Sciatic nerve (tissue), 2 donors: ENCODE results near the gene EGLN1. TPM values are rescaled to one million over a fixed set of nuclear protein-coding genes. Genes with fewer than 3 reads are reported as not detected.
"Not testable (repeated sequence)": the region's sequence is repeated elsewhere in the genome, so short reads cannot be mapped to it uniquely, and the experiment has no call there.

Source experiments
- ATAC-seq: fragments of 200-7000 bp; cut with Tn5 transposase; one replicate; pipeline ENCODE4 v1.9.1; 2020; ENCODE audit warnings: mild to moderate bottlenecking, moderate library complexity
- DNase-seq: peaks from one replicate; pipeline ENCODE4 v3.0.0-alpha.2; 2020; ENCODE audit warnings: low spot score
- intact Hi-C: fragments of 100-400 bp; cut with DNase I; formaldehyde crosslinking; loops from one replicate; pipeline ENCODE4 v1.14.2; 2022
- total RNA-seq: library from RNA; stranded (reverse); fragmentation: NEBNext Ultra II Directional; extraction: Animal tissue kit (Norgen Biotek cat#: 25700); gene quantifications from one replicate; pipeline ENCODE4 v1.2.1, GENCODE V29; 2021
- donor health status: DM: no; HTN: no; CAD: no.
- donor health status: DM: no; HTN: no; CAD: no.

The EGLN1 gene
- total RNA-seq, 1 donor from 2014 or later, result 45.5 TPM

DNA sequence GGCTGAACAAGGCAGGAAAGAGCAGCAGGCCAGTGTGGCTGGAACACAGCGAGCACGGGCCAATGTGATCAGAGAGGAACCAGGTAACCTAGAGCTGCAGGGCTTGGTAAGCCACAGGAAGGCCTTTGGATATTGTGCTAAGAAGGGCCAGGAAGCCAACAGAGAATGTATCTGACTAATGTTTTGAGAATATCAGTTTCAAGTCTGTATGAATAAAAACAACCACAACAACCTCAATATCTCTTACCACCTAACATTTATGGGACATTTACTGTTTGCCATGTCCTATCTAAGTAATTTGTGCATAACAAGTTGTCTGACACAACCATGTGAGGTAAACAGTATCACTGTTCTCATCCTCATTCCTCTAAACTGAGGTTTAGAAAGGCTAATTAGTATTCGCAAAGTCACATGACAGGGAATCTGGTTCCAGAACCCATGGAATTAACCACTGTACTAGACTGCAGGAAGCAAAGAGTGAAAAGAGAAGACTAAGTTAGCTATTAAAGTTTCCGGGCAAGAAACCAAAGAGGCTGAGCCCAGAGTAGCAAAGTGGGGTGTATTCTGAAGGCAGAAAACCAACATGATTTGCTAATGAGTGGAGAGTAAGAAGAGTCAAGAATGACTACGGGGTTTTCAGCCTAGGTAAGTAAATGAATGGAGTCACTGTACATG is 45.1 kb downstream of the EGLN1 start:
- DNase-seq (no peak), ATAC-seq (no peak)
- intact Hi-C loops, result no loop called here

DNA sequence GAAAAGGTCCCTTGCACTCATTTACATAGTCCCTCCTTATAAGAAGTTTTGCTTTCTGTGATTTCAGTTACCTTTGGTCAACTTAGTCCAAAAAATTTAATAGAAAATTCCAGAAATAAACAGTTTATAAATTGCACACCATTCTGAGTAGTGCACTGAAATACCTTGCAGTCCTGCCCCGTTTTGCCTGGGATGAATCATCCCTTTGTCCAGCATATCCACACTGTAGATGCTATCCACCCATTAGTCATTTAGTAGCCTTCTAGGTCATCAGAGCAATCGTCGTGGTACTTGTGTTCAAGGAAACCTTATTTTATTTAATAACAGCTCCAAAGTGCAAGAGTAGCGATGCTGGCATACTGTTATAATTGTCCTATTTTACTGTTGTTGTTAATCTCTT is 46.0 kb downstream of the EGLN1 start:
- DNase-seq (no peak), ATAC-seq (no peak)
- intact Hi-C loops, result no loop called here

DNA sequence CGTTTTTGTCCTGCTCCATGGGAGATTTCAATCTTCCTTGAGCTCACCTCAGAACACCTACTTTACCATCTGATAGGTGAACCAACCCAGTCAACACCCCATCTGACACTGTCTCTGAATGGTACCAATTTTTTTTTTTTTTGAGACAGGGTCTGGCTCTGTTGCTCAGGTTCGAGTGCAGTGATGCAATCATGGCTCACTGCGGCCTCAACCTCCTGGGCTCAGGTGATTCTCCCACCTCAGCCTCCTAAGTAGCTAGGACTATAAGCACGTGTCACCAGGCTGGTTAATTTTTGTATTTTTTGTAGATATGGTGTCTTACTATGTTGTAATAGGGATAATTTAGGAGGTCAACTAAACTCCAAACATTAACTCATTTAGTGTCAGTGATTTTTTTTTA is 47.7 kb downstream of the EGLN1 start:
- intact Hi-C loops, result no loop called here
- DNase-seq (no peak), ATAC-seq (no peak)

DNA sequence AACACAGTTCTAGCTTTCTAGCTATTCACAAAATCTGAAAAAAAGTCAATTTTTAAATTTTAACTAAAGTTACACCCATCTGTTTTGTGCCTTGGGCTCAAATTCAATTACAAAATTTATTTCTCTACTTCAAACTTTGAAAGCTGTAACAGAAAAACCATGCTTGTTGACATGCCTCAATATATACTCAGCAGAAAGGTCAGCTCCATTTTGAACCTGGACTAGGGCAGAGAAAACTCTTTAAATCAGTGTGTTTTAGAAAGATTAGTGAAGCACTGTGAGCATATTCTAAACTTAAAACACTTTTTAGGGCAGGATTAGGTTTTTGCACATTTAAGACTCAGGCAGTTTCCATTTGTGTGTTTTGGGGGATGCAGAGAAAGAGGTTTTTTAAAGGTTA is 49.6 kb downstream of the EGLN1 start:
- intact Hi-C loops, result no loop called here
- no peak for ATAC-seq

DNA sequence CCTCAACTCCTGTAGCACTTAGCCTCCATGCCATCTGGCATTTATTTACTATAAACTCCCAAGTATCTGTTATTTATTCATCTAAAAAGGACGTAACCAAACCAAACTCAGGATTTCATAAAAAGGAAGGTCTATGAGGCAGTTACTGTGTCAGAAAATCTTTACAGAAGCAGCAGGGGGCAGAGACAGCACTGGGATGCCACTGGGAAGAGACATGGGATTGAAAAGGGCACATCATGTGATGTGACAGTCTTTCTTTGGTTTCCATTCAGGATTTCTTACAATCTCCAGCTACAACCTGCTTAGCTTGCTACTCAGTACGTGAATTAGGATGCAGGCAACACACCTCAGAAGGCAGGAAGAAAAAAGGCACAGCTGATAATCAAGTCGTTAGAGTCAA is 52.8 kb downstream of the EGLN1 start:
- intact Hi-C loops, result no loop called here
- ATAC-seq, result no peak
- DNase-seq, result no peak

More for the DNA sequence above, 49.6 kb downstream of the EGLN1 start:
- DNase-seq, result no peak

DNA sequence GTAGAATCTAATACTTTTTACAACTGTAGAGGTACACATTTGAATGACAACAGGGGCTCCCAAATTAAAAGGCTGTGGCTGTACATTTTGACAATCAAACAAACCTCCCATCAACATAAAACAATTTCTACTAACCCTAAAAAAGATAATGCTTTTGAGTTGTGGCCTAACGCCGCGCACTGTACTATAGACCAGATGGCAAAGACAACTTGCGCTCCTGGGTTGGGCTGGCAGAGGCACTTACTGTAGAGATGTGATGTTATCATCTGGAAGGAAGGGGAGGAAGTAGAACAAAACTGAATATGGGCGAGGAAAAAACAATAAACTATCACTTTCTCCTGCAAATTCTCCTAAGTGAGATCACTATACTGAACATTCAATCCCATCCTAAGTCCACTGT is 57.9 kb downstream of the EGLN1 start:
- DNase-seq, result no peak
- intact Hi-C loops, result no loop called here
- ATAC-seq, result no peak

DNA sequence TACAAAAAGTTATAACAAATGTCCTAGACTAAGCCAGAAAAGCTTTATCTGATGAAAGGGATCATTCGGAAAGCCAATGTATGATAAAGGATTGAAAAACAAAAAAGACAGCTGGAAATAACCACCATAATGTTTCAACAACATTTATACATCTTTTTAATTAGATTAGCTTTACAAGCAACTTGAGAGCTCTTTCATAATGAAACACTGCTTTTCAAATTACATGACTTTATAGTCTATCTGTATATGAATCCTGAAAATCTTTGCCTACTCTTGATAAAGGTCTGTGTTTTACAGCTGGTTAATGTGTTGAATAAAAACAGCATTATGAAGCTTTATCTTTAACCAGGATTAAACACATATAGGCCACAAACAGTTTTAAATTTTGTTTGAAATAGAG is 58.5 kb downstream of the EGLN1 start:
- intact Hi-C loops, result no loop called here
- DNase-seq, result no peak
- ATAC-seq, result no peak

DNA sequence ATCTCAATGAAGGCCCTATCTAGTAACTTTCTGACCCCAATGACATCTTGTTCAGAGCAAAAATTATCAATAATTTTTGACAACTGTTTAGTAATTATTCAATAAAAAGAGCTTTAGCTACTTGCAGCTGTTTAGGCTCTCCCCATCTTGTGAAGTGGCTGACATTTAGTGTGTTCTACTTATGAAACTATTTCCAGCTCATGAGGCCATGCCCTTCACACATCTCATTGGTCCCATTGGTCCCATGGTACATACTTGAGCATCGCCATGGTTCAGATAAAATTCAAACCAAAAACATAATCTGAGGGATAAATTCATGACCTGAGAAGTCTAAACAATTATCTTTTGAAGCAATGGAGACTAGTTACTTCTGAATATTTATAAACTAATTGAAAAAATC is 59.8 kb downstream of the EGLN1 start:
- ATAC-seq (no peak), DNase-seq (no peak)
- intact Hi-C loops, result no loop called here

DNA sequence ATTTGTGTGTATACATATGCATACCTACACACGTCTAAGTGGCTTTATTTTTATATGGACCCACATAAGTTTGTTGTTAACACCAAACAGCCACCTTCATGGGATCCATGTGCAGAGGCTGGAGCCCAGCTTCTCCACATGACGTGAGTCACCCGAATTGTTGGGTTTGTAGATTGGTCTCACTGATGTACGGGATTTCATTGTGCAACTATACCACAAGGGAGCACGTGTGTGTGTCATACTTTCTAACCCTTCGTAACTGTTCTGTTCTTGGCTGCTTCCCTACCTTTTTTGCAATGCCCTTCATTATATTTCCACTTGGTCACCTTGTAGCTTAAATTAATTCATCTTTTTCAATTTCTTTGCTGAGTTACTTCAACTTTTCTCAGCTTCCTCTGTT is 63.0 kb downstream of the EGLN1 start:
- no peak for DNase-seq
- intact Hi-C loops, result loop anchor here (5.0 kb wide), 1 partner anchor 243 kb away; no protein-coding TSS in a partner anchor
- ATAC-seq, result peak; percentile 89

DNA sequence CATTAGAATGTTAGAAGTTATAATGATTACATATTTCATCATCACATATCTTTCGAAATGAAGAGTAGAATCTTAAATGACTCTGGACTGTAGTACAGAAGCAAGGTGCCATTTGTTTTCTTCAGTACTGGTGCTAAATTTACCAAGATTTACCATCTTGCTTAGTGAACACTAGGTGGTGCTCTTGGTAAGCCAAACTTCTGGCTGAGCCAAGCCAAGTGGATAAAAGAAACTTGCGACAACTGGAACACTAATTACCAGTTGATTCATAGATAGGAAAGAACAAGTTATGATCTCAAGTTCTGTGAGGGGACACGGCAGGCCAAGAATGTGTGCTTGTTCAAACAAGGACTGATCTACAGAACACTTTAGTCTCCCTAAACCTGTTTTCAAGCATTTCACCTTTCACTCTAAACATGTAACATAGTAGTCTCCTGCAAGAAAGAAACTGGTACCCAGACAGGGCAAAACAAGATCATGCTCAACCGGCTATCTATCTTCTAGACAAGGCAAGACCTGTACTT is 64.2 kb downstream of the EGLN1 start:
- intact Hi-C loops, result loop anchor here (5.0 kb wide), 1 partner anchor 244 kb away; no protein-coding TSS in a partner anchor
- DNase-seq (no peak), ATAC-seq (peak; percentile 85)

DNA sequence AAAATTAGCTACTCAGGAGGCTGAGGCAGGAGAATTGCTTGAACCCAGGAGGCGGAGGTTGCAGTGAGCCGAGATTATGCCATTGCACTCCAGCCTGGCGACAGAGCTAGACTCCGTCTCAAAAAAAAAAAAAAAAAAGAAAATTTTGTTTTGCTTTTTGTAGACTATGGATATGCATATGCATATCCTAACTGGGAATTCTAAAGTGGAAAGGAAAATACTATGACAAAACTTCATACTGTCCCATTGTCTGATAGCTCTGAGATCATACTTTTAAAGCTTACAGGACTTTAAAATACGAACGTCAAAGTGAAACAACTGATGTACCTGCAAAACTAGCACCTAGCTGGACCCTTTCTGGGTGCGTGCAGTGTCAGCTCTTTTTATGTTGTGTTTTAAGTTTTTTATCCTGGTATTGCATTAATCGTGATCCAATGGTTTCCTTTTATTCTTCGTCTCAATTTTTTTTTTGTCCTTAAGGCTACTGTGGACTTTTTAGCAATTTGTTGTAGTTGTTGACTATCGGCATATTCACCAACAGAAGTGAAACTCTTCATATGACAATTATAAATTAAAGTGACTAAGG is 64.8 kb downstream of the EGLN1 start:
- ATAC-seq, result no peak
- intact Hi-C loops, result loop anchor here (5.0 kb wide), 1 partner anchor 245 kb away; no protein-coding TSS in a partner anchor
- DNase-seq, result no peak

DNA sequence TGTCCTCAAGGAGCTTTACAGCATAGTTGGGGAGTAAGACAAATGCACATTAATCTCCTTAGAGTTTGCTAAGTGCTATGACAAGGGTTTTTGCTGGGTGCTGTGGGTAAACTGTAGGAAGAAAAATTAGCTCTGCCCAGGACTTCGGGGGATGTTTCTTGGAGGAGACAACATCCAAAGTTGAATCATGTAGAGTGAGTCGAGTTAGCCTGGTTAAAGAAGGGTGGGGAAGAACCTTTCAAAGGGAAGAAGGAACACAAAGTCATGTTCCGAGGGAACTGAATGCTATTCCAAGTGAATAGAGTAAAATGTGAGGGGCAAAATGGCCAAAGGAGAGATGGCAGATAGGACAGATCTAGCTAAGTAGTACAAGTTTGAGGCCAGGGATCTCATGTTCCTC is 66.9 kb downstream of the EGLN1 start:
- DNase-seq, result no peak
- intact Hi-C loops, result loop anchor here (5.0 kb wide), 1 partner anchor 247 kb away; no protein-coding TSS in a partner anchor

DNA sequence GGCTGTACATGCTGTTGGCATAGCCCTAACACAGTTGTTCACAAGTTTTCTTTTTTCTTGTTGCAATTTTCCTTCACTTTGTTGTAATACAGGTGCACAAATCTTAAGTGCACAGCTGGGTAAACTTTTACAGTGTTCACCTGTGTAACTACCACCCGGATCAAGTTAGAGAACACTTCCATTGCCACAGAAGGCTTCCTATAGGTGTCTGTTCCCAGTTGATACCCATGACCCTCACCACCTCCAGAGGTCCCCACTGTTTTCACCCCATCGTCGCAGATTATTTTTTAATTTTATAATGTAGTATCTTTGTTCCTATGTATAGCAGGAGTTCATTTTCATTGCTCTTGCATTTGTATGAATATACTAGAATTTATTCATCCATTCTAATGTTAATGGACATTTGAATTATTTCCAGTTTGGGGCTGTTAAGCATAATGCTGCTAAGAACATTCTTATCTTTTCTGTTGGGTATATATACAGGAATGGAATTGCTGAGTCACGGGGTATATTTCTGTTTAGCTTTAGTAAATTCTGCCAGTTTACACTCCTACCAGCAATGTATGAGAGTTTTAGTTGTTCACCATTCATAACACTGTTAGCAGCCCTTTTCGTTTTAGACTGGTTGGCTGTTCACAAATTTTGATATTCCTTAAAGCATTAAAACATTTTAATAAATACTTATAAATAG is 67.6 kb downstream of the EGLN1 start:
- intact Hi-C loops, result loop anchor here (5.0 kb wide), 1 partner anchor 248 kb away; no protein-coding TSS in a partner anchor
- ATAC-seq (no peak), DNase-seq (no peak)

More for the DNA sequence above, 66.9 kb downstream of the EGLN1 start:
- ATAC-seq, result no peak

DNA sequence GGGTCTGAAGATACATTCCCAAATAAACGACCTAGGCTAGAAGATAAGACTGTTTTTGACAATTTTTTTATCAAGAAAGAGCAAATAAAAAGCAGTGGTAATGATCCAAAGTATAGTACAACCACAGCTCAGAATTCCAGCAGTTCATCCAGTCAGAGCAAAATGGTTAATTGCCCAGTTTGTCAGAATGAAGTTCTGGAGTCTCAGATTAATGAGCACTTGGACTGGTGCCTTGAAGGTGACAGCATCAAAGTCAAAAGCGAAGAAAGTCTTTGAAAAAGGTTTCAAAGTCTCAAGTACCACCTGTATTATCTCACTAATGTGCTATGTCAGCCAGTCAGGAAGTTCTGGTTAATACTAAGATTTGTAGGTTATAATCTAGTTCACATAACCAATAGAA is 69.0 kb downstream of the EGLN1 start:
- intact Hi-C loops, result no loop called here
- DNase-seq (no peak), ATAC-seq (no peak)

DNA sequence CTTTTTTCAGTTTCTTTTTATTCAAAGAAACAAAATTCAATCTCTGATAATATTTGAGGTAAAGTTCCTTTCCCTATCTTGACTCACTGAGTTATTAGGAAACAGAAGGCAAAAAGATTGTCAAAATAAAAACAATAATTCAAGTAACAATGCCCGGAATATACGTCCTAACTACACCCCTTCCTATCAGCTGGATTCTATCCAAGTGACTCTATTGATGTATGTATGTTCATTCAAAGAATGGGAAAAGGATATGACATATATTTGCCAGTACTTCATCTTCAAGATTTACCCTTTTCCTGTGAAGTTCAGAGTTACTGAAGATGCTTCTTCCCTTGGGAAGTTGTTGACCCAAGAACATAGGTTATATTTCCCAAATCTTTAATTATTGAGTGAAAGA is 70.3 kb downstream of the EGLN1 start:
- intact Hi-C loops, result no loop called here
- DNase-seq, result no peak
- ATAC-seq, result no peak

DNA sequence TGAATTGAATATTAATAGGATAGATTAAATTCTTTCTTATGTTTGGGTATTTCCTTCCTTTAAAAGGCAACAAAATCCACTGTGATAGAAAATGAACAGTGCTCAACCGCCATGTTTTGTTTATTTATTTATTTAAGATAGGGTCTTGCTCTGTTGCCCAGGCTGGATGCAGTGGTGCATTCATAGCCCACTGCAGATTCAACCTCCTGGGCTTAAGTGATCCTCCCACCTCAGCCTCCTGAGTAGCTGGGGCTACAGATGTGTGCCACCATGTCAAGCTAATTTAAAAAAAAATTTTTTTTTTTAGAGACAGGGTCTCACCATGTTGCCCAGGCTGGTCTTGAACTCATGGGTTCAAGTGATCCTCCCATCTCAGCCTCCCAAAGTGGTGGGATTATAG is 73.2 kb downstream of the EGLN1 start:
- intact Hi-C loops, DNase-seq, ATAC-seq: not testable (repeated sequence)

DNA sequence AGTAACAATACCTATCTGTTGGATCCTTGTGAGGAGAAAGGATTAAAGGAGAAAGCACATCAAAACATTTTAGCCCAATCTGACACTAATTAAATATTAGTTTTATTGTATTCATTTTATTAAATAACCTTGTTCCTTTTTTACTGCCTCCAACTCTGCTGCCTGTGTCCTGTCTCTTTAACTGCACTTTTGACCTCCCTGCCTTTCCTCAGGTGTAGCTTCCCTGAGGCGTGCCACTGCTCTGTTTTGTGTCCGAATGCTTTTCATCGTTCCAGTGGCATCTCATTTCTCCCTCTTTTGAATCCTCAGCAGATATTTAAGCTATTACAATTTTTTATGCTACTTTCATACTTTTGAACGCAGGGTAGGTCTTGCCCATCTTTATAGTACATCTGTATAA is 73.6 kb downstream of the EGLN1 start:
- no peak for ATAC-seq
- DNase-seq, result no peak
- intact Hi-C loops, result no loop called here

DNA sequence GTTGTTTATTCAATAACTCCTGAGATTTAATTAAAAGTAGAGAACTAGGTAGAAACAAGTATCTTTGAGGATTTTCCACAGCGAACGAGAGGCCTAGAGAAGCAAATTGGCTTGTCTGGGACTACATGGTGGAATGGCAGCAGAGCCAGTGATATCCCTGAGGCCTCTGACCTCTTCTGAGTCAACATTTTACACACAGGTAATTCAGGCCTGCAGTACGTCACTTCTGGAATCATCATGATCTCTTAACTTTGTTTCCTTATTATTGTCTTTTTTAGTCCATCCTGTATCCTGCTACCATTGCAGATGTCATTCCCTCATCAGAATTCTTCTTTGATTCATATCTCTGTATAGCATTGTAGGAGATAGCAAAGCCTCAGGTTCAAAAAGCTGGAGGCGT is 74.1 kb downstream of the EGLN1 start:
- ATAC-seq (no peak), DNase-seq (no peak)

DNA sequence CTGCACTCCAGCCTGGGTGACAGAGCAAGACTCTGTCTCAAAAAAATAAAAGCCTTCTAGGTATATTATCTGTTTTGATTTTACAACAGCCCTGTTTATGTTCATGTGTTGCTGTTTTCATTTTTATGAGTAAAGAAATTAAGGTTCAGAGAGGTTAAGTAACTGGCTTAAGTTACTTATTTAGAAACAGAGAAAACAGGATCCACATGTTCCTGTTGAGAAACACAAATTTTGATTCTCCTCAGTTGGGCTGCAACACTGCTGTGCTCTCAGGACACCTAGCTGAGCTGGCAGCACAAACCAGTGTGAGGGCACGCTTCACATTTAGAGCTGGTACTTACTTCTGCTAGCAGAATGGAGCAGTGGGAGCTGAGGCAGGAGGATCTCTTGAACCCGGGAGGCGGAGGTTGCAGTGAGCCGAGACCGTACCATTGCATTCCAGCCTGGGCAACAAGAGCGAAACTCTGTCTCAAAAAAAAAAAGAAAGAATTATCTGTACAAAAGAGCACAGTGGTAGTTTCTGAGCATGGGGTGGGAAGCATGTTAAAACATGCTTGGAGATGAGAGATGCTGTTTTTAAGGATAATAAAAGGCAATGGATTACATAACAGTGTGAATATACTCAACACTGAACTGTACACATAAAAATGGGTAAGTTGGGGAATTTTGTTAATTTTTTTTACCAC is 81.6 kb downstream of the EGLN1 start:
- DNase-seq (no peak), ATAC-seq (no peak)
- intact Hi-C loops, result no loop called here

More for the DNA sequence above, 74.1 kb downstream of the EGLN1 start:
- intact Hi-C loops, result no loop called here
